GM12875 (cell line): Measurements from ENCODE around the gene TMEM271.

Experiments used
- H3K4me3 ChIP-seq: one replicate; pipeline ENCODE4 v1.5.1; 2011; ENCODE audit warnings: low read depth, low read length, control low read depth
- TF ChIP-seq, protein P1 (sequence below): IDR thresholded peaks from 2 replicates; pipeline ENCODE4 v1.5.1; 2011; ENCODE audit warnings: low read depth, mild to moderate bottlenecking, control low read depth, inconsistent platforms, low read length, moderate library complexity, borderline replicate concordance; ENCODE audit not compliant: insufficient read depth

TMEM271 gene

DNA sequence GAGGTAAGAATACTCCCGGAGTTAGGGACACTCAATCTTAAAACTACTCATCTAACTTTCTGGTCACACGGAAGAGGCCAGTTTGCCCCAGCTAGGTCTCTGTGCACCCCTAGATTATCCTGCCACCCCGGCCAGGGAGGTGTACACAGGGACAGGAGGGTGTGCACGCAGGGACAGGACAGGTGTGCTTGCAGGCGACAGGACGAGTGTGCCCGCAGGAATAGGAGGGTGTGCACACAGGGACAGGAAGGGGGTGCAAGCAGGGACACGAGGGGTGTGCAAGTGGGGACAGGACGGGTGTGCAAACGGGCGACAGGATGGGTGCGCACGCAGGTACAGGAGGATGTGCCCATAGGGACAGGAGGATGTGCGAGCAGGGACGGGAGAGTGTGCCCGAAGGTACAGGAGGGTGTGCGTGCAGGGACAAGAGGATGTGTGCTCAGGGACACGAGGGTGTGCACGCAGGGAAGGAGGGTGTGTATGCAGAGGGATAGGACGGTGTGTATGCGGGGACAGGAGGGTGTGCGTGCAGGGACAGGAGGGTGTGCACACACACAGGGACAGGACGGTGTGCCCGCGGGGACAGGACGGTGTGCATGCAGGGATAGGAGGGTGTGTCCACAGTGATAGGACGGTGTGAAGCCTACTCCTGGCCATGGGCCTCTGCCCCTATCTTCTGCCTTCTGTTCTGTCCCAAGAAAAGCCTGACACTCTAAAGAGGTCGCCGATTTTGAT lies 4.1 kb downstream of the TMEM271 start:
- no peak overlapping the region for H3K4me3 ChIP-seq
- TF ChIP-seq, protein P1, sequence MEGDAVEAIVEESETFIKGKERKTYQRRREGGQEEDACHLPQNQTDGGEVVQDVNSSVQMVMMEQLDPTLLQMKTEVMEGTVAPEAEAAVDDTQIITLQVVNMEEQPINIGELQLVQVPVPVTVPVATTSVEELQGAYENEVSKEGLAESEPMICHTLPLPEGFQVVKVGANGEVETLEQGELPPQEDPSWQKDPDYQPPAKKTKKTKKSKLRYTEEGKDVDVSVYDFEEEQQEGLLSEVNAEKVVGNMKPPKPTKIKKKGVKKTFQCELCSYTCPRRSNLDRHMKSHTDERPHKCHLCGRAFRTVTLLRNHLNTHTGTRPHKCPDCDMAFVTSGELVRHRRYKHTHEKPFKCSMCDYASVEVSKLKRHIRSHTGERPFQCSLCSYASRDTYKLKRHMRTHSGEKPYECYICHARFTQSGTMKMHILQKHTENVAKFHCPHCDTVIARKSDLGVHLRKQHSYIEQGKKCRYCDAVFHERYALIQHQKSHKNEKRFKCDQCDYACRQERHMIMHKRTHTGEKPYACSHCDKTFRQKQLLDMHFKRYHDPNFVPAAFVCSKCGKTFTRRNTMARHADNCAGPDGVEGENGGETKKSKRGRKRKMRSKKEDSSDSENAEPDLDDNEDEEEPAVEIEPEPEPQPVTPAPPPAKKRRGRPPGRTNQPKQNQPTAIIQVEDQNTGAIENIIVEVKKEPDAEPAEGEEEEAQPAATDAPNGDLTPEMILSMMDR = no peak

DNA sequence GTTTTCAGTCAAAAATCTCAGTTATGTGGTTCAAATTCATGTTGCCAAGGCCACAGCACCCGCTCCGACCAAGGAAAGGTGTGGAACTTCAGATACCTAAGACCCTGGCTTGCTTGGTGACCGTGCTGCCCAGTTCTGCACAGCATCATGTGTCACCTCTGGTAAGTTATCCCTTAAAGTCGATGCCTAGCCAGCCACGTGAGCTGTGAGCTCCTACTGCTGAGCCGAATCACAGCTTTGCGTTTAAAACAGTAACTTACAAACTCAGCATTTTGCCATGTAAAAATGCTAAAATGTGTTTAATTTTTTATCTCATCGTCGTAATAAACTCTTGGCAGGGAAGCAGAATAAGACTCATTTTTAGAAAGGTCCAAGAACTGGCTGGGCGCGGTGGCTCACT lies 5.3 kb downstream of the TMEM271 start:
- H3K4me3 ChIP-seq = no peak overlapping the region
- TF ChIP-seq, protein P1 = no peak

DNA sequence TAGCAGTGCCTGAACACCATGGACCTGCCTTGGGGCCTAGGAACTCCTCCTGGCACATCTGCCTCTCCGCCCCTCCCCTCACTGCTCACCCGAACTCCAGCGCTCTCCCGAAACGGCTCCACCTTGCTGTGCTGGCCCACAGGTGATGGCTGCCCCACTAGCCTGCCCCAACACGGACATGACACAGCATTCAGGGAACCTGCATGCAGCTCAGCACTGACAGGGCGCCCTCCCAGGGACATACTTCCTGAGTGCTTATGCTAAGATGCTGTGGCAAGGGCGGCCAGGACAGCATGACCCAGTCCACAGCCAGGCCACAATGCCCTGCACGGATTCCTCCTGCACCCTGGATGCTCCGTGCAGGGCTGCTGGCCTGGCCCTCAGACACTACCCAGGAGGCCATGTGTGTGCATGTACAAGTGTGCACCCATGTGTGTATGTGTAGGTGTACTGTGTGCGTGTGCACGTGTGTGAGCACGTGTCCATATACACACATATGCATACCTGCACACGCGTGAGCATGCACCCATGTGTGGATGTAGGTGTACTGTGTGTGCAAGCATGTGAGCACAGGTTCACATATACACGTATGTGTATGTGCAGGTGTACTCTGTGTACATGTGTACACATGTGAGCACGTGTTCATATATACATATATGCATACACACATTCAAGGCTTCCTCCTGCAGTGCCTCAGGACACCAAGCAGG lies 6.0 kb downstream of the TMEM271 start:
- no peak overlapping the region for H3K4me3 ChIP-seq
- TF ChIP-seq, protein P1 = no peak

DNA sequence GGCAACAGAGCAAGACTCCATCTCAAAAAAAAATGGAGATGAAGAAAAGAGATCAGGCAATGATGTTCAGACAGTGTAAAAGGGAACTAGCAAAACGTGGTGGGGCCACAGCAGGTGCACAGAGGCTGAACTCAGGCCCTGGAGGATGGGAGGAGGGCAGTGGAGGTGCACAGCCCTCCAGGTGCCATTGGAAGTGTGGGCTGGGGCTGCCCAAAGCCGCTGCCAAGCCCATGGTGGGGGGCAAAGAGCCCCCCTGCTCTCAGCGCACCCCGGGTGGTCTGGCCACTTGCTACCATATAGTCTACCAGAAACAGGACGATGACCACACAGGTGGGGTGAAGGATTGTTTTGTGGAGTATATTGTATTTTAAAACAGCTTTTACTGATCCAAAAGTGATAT lies 7.1 kb downstream of the TMEM271 start:
- TF ChIP-seq, protein P1 = no peak

DNA sequence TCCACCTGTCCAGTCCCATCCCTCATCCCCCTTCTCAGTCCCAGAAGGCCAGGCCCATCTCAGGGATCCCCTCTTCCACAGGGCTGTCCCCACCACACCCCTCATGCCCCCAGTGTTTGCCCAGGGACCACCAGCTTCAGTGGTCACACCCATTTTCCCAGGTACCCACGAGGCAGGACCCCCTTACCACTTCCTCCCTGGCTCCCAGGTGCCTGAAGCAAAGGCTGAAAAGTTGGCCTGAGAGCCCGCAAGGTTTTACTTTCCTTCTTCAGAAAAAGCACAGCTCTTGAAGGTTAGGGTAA lies 7.8 kb downstream of the TMEM271 start:
- no peak overlapping the region for H3K4me3 ChIP-seq
- TF ChIP-seq, protein P1 = no peak

More for the DNA sequence above, 7.1 kb downstream of the TMEM271 start:
- no peak overlapping the region for H3K4me3 ChIP-seq

DNA sequence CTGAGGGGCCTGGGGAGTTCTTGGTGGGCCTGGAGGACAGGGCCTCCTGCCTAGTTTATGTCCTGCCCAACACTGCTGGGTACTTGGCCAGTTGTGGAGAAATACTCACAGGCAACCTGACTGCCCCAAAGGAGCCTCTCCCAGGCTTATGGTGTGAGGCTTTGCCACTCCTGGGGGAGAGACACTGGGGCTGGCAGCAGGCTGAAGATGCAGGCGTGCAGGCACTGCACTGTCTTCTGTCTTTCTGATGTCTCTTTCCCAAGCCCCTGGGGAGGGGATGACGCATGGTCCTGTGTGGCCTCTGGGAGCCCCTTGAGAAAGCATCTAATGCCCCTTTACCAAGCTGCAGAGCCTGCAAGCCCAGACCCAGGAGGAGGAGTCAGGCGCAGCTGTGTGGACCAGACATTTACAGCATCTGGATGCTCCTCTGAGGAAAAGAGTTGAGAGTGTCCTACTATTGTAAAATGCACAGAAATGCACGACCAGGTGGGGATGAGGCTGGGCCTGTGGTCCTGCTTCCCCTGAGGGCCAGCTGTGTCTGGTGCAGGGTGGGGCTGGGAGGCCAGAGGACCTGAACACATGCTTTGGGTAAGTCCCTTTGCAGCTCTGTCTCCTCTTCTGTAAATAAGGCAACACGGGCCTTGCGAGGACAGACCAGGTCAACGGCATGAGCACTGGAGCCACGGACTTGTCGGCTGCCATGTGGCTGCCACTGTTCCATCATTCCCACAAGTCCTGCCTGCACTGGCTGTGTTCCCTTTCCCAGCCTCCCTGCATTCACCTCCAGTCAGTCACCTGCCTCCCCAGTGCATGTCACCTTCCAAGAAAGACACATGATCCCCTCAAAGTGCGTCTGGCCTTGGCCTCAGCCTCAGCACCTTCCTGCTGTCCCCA lies 8.4 kb downstream of the TMEM271 start:
- no peak overlapping the region for H3K4me3 ChIP-seq
- TF ChIP-seq, protein P1 = no peak
